Natural killer cell (primary cell): ENCODE data around the gene FOXS1. TPM values are rescaled to one million over a fixed set of nuclear protein-coding genes. Genes with fewer than 3 reads are reported as not detected.

Experiments used
- ATAC-seq, 3 donors: fragments of 150-1000 bp in 2 of 3; fragments of 200-7000 bp in 1 of 3; cut with Tn5 transposase; 1 replicate in 1 of 3; 2 replicates in 2 of 3; pipeline ENCODE4 v1.10.0; 2021; ENCODE audit warnings: mild to moderate bottlenecking in 2 of 3, moderate library complexity in 2 of 3
- DNase-seq, 2 donors: peaks; one replicate each; pipeline versions ENCODE4 v3.0.0 to v3.0.0-alpha.2; 2013 to 2021; ENCODE audit warnings: mixed read lengths in 1 of 2
- H3K27ac ChIP-seq: one replicate; pipeline ENCODE4 v1.5.1; 2013; ENCODE audit warnings: mild to moderate bottlenecking, low read length
- H3K27me3 ChIP-seq: one replicate; pipeline ENCODE4 v1.6.1; 2013; ENCODE audit warnings: low read length; ENCODE audit not compliant: control insufficient read depth, insufficient read depth
- H3K36me3 ChIP-seq: one replicate; pipeline ENCODE4 v1.6.1; 2013; ENCODE audit warnings: low read length; ENCODE audit not compliant: control insufficient read depth, insufficient read depth
- H3K4me1 ChIP-seq: one replicate; pipeline ENCODE4 v1.6.1; 2013; ENCODE audit warnings: low read length; ENCODE audit not compliant: control insufficient read depth, insufficient read depth
- H3K4me3 ChIP-seq: one replicate; pipeline ENCODE4 v1.5.1; 2013; ENCODE audit warnings: low read length
- H3K9me3 ChIP-seq: one replicate; pipeline ENCODE4 v1.6.1; 2013; ENCODE audit warnings: low read length; ENCODE audit not compliant: control insufficient read depth, insufficient read depth
- H3K27ac Mint-ChIP-seq, 2 donors: one replicate each; pipeline ENCODE4 v1.8.0; 2022; ENCODE audit warnings: mild to moderate bottlenecking in 2 of 2, mixed read lengths in 2 of 2, moderate library complexity in 1 of 2
- H3K27me3 Mint-ChIP-seq, 2 donors: one replicate each; pipeline ENCODE4 v1.8.0; 2022; ENCODE audit warnings: low read depth in 2 of 2, mixed read lengths in 2 of 2
- H3K36me3 Mint-ChIP-seq: one replicate; pipeline ENCODE4 v1.8.0; 2022; ENCODE audit warnings: mixed read lengths
- H3K4me1 Mint-ChIP-seq, 2 donors: one replicate each; pipeline ENCODE4 v1.8.0; 2022; ENCODE audit warnings: mixed read lengths in 2 of 2
- H3K4me3 Mint-ChIP-seq: one replicate; pipeline ENCODE4 v1.8.0; 2022; ENCODE audit warnings: mild to moderate bottlenecking, moderate library complexity, mixed read lengths
- H3K9me3 Mint-ChIP-seq, 2 donors: one replicate each; pipeline ENCODE4 v1.8.0; 2022; ENCODE audit warnings: mixed read lengths in 2 of 2
- WGBS: methylation state at CpG from one replicate; pipeline ENCODE4 v1.1.7; 2013; ENCODE audit warnings: missing lambda C conversion rate; ENCODE audit not compliant: insufficient coverage; 5-methylcytosine and 5-hydroxymethylcytosine counted together
- intact Hi-C: fragments of 100-400 bp; cut with micrococcal nuclease; formaldehyde crosslinking; loops from one replicate; pipeline ENCODE4 v1.14.2; 2022
- total RNA-seq, 4 donors: library from RNA; stranded (reverse); fragments of 120-200 nt in 1 of 4; gene quantifications; one replicate each; pipeline versions ENCODE4 v1.2.3 to v1.2.4, GENCODE V29; 2013 to 2022
- TF ChIP-seq, protein P1 (sequence below): fragments of 200-600 bp; IDR thresholded peaks from one replicate; pipeline ENCODE4 v1.8.0; 2022; ENCODE audit warnings: antibody characterized with exemption

FOXS1 gene
- total RNA-seq, 3 donors from 2014 or later (not counting 1 experiment from before 2014, with no cell fraction given) = not detected

GRCh38 chr20:31818376-31818908, 27.0 kb downstream of the FOXS1 start:
- Histone ChIP-seq H3K9me3 (no peaks in the 10 kb centered on the region), H3K4me1 (peaks cover 7% of the 10 kb centered on the region), H3K27me3 (no peaks in the 10 kb centered on the region), H3K27ac (no peak overlapping the region), H3K36me3 (no peaks in the 10 kb centered on the region), H3K4me3 (no peak overlapping the region)
- Mint-ChIP-seq H3K4me1 (peaks cover 0 to 6% of the 10 kb centered on the region in 2 donors), H3K27ac (no peak overlapping the region), H3K36me3 (no peaks in the 10 kb centered on the region), H3K27me3 (peaks cover 0 to 4% of the 10 kb centered on the region in 2 donors), H3K9me3 (no peaks in the 10 kb centered on the region), H3K4me3 (no peak overlapping the region)
- TF ChIP-seq, protein P1, sequence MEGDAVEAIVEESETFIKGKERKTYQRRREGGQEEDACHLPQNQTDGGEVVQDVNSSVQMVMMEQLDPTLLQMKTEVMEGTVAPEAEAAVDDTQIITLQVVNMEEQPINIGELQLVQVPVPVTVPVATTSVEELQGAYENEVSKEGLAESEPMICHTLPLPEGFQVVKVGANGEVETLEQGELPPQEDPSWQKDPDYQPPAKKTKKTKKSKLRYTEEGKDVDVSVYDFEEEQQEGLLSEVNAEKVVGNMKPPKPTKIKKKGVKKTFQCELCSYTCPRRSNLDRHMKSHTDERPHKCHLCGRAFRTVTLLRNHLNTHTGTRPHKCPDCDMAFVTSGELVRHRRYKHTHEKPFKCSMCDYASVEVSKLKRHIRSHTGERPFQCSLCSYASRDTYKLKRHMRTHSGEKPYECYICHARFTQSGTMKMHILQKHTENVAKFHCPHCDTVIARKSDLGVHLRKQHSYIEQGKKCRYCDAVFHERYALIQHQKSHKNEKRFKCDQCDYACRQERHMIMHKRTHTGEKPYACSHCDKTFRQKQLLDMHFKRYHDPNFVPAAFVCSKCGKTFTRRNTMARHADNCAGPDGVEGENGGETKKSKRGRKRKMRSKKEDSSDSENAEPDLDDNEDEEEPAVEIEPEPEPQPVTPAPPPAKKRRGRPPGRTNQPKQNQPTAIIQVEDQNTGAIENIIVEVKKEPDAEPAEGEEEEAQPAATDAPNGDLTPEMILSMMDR = no peak
- 89% methylated on average over 7 of the region's 8 CpGs for WGBS
- intact Hi-C loops = no loop called here
- ATAC-seq (no peak), DNase-seq (no peak)

DNA sequence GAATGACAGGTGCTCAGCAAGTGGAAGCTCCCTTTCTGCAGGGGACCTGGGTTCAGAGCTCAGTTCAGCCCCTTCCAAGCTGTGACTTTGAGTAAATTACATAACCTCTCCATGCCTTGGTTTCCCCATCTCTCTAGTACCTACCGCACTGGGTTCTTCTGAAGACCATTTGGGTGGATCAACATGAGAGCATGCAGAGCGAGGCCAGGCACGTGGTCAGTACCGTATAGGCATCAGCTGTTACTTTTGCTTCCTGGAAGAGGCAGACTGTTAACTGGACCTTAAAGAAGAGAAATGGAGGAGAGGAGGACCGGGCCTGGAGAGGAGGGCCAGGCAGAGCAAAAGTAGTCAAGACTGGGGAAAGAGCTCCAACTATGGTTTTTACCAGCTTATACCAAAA, 27.9 kb downstream of the FOXS1 start:
- TF ChIP-seq, protein P1 = no peak
- H3K4me3 ChIP-seq = no peak overlapping the region
- WGBS = 84% methylated on average over 5 of the region's 5 CpGs
- H3K36me3 Mint-ChIP-seq = no peaks in the 10 kb centered on the region
- intact Hi-C loops = no loop called here
- no peak overlapping the region for H3K27ac ChIP-seq
- no peak for ATAC-seq
- H3K27me3 ChIP-seq = no peaks in the 10 kb centered on the region
- H3K36me3 ChIP-seq = no peaks in the 10 kb centered on the region
- peaks cover under 1% of the 10 kb centered on the region for H3K4me1 ChIP-seq
- no peak overlapping the region for H3K27ac Mint-ChIP-seq
- H3K9me3 Mint-ChIP-seq = no peaks in the 10 kb centered on the region
- DNase-seq = no peak
- no peak overlapping the region for H3K4me3 Mint-ChIP-seq
- H3K9me3 ChIP-seq = no peaks in the 10 kb centered on the region
- no peaks in the 10 kb centered on the region for H3K4me1 Mint-ChIP-seq
- peaks cover 0 to 4% of the 10 kb centered on the region in 2 donors for H3K27me3 Mint-ChIP-seq

DNA sequence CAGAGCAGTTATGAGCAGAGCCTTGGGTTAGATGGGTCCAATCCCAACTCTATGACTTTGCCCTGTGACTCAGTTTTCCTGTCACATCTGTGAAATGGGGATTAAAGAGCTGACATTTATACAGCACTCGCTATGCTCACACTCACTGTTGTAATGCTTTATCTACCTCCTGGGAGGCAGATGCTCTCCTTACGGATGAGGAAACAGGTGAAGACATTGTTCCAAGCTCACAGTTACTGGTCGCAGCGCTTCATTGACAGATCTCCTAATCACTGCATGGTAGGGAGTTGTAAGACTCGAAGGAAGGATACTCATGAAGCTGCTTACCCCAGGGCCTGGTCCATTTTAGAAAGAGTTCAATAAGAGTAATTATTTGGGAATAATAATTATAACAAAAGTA, 29.2 kb downstream of the FOXS1 start:
- Mint-ChIP-seq H3K4me3 (no peak overlapping the region), H3K27me3 (no peaks in the 10 kb centered on the region), H3K36me3 (no peaks in the 10 kb centered on the region), H3K9me3 (no peaks in the 10 kb centered on the region), H3K27ac (no peak overlapping the region), H3K4me1 (no peaks in the 10 kb centered on the region)
- no peak overlapping the region for H3K27ac ChIP-seq
- ATAC-seq = no peak
- intact Hi-C loops = no loop called here
- TF ChIP-seq, protein P1 = no peak
- no peaks in the 10 kb centered on the region for H3K9me3 ChIP-seq
- H3K36me3 ChIP-seq = no peaks in the 10 kb centered on the region
- 97% methylated on average over 5 of the region's 5 CpGs for WGBS
- H3K27me3 ChIP-seq = no peaks in the 10 kb centered on the region
- no peak for DNase-seq
- H3K4me1 ChIP-seq = no peaks in the 10 kb centered on the region
- no peak overlapping the region for H3K4me3 ChIP-seq
